Psoas muscle (tissue), 8 donors: Measurements from ENCODE around the gene KRTAP4-12. TPM values are rescaled to one million over a fixed set of nuclear protein-coding genes. Genes with fewer than 3 reads are reported as not detected.
A peak's percentile ranks its signal among the peaks of the same experiment; 100 is the strongest.
"Not testable (repeated sequence)": the region's sequence is repeated elsewhere in the genome, so short reads cannot be mapped to it uniquely, and the experiment has no call there.

Source experiments
- ATAC-seq, 4 donors: fragments of 200-7000 bp; cut with Tn5 transposase; one replicate each; pipeline ENCODE4 v1.9.1; 2020; ENCODE audit warnings: moderate library complexity in 3 of 4, mild to moderate bottlenecking in 2 of 4
- DNase-seq, 2 donors: peaks; one replicate each; pipeline ENCODE4 v3.0.0-alpha.2; 2020
- H3K27ac ChIP-seq: fragments of 200-600 bp; one replicate; pipeline ENCODE4 v1.8.0; 2022
- H3K27me3 ChIP-seq, 3 donors: fragments of 200-600 bp in 1 of 3; one replicate each; pipeline versions ENCODE4 v1.6.1 to v1.8.0; 2013 to 2022; ENCODE audit warnings: low read length in 2 of 3, mild to moderate bottlenecking in 2 of 3, moderate library complexity in 1 of 3; ENCODE audit not compliant: insufficient read depth in 3 of 3
- H3K36me3 ChIP-seq, 2 donors: fragments of 200-600 bp in 1 of 2; one replicate each; pipeline versions ENCODE4 v1.6.1 to v1.8.0; 2013 to 2022; ENCODE audit warnings: low read depth in 1 of 2, mild to moderate bottlenecking in 1 of 2, moderate library complexity in 1 of 2; ENCODE audit not compliant: insufficient read depth in 1 of 2
- H3K4me1 ChIP-seq: fragments of 200-600 bp; one replicate; pipeline ENCODE4 v1.8.0; 2022
- H3K4me3 ChIP-seq: fragments of 200-600 bp; one replicate; pipeline ENCODE4 v1.8.0; 2022; ENCODE audit warnings: mild to moderate bottlenecking
- H3K9me3 ChIP-seq: fragments of 200-600 bp; one replicate; pipeline ENCODE4 v1.8.0; 2022
- CTCF ChIP-seq: fragments of 200-600 bp; IDR thresholded peaks from one replicate; pipeline ENCODE4 v1.8.0; 2022; ENCODE audit warnings: antibody characterized with exemption
- WGBS, 3 donors: extraction: QIAGEN DNeasy Blood & Tissue Kit; methylation state at CpG; one replicate each; pipeline versions ENCODE4 v1.1.6 to v1.1.7; 2013; 5-methylcytosine and 5-hydroxymethylcytosine counted together
- intact Hi-C, 2 donors: fragments of 100-400 bp; cut with DNase I; formaldehyde crosslinking; loops; one replicate each; pipeline versions ENCODE4 v1.11.0 to v1.14.2; 2022
- polyA plus RNA-seq, 3 donors: library from polyadenylated mRNA; stranded (reverse); fragments of 200-250 nt; gene quantifications; one replicate each; pipeline ENCODE4 v1.2.3, GENCODE V29; 2013
- total RNA-seq, 4 donors: library from RNA; stranded (reverse); fragmentation: NEBNext Ultra II Directional in 2 of 4; extraction: Animal tissue kit (Norgen Biotek cat#: 25700) in 2 of 4; gene quantifications; one replicate each; pipeline versions ENCODE4 v1.2.1 to v1.2.4, GENCODE V29; 2021 to 2023
- donor health status: healthy with polysubstance abuse.
- donor health status: DM: no; HTN: no; CAD: no; lungs with moderate emphysema.
- donor health status: Bipolar disorder and iron deficiency.
- donor health status: healthy.
- donor health status: DM: yes; HTN: yes; CAD: no.
- donor health status: DM: no; HTN: no; CAD: no.
- donor health status: DM: no; HTN: no; CAD: no.
- donor health status: DM: yes; HTN: yes; CAD: no.

The KRTAP4-12 gene
- total and polyA plus RNA-seq, 7 donors, result not detected

- Histone ChIP-seq H3K27me3 (no peaks in the 10 kb centered on the region), H3K4me3 (no peak overlapping the region), H3K36me3 (no peaks in the 10 kb centered on the region), H3K27ac (no peak overlapping the region), H3K4me1 (no peaks in the 10 kb centered on the region), H3K9me3 (peaks cover 6% of the 10 kb centered on the region)
- DNase-seq, result no peak
- intact Hi-C loops, result no loop called here
- ATAC-seq, result no peak
- TF ChIP-seq CTCF, result no peak
These were observed 17.4 kb upstream of the KRTAP4-12 start for GRCh38 chr17:41141361-41141760.

GRCh38 chr17:41140360-41141131, 16.6 kb upstream of the KRTAP4-12 start, which contains the start of gene KRTAP4-6:
Gene KRTAP4-6, minus strand, starts transcription at chr17:41140544. Its CDS starts 57 bp downstream, at chr17:41140487.
- H3K4me3 ChIP-seq, result no peak within 1 kb of the TSS
- ATAC-seq, result no peak
- no peaks in the 10 kb centered on the region for H3K36me3 ChIP-seq
- peaks cover 6% of the 10 kb centered on the region for H3K9me3 ChIP-seq
- H3K27me3 ChIP-seq, result no peaks in the 10 kb centered on the region
- H3K27ac ChIP-seq, result no peak within 1 kb of the TSS
- DNase-seq, result no peak
- intact Hi-C loops, result no loop called here
- H3K4me1 ChIP-seq, result no peaks in the 10 kb centered on the region
- no peak for TF ChIP-seq CTCF
- WGBS, 3 donors, result 86 to 90% (median 88%) methylated on average over 6 of the region's 6 CpGs

- H3K4me1 ChIP-seq, H3K4me3 ChIP-seq, H3K27me3 ChIP-seq, H3K27ac ChIP-seq, intact Hi-C loops, H3K9me3 ChIP-seq, H3K36me3 ChIP-seq, ATAC-seq: not testable (repeated sequence)
- 82 to 87% (median 87%) methylated on average over 12 of the region's 12 CpGs for WGBS, 3 donors
- DNase-seq, result peak in 1 of 2 donors; percentile 45
These were observed 15.9 kb upstream of the KRTAP4-12 start for GRCh38 chr17:41139865-41140264.

DNA sequence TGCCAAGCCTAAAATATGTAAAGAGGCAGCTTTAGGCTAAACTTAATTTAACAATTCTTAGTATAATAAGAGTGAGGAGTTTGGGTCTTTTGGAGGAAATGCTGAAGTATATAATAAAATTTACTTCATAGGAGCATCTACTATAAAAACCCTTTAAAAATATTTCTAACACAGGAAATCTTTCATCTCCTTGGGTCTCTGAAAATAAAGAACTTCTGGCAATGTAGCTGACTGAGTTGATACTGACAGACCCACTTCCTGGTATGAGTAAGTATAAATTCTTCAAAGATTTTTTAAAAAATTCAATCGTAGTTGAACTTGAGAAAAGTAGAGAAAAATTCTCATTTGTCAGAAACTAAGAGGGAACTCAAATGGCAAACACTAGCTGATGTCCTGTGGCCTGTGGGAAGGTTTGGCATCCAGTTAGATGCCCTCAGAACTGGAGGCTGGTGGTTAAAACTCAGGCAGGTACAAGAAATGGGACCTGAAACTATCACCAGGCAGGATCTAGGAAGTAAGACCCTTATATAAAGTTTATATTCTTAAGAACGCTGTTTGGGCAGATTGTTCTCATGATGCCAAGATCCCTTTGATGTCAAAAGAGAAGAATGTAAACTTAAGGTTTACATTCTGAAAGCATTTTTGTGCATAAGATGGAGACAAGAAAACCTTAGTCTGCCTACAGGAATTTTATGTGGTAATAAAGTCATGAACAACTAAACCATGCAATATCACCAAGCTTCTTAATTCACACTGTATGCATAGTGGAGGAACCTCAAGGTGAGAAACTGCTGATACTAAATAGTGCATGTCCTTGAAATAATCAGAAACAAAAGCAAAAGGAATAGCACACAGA, 10.1 kb upstream of the KRTAP4-12 start:
- Histone ChIP-seq H3K27me3 (peaks cover 0 to 2% (median 0%) of the 10 kb centered on the region in 3 donors), H3K4me1 (no peaks in the 10 kb centered on the region), H3K9me3 (peaks cover 7% of the 10 kb centered on the region), H3K36me3 (no peaks in the 10 kb centered on the region), H3K4me3 (no peak overlapping the region), H3K27ac (no peak overlapping the region)
- intact Hi-C loops, result no loop called here
- ATAC-seq (no peak), DNase-seq (no peak)
- no peak for TF ChIP-seq CTCF
- WGBS, 3 donors, result 70 to 72% (median 72%) methylated on average over 2 of the region's 2 CpGs

DNA sequence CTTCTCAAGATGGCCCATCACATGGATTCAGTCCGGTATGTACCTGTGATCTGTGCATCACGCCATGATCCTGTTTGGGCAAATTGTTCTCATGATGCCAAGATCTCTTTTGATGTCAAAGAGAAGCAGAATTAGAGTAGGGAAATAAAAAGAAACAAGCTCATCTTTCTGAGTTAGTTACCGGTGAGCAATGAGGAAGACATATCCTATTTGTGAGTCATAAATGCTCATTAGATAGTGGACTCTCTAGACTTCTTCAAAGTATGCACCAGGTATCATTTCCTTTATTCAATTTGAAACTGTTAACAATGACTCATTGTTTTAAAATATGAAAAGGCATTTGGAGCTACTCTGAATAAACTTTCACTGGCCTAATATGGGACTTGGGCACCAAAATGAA, 8.0 kb upstream of the KRTAP4-12 start:
- ATAC-seq, result no peak
- TF ChIP-seq CTCF, result no peak
- Histone ChIP-seq H3K4me1 (no peaks in the 10 kb centered on the region), H3K4me3 (no peak overlapping the region), H3K36me3 (no peaks in the 10 kb centered on the region), H3K27ac (no peak overlapping the region), H3K27me3 (peaks cover 0 to 2% (median 0%) of the 10 kb centered on the region in 3 donors), H3K9me3 (peaks cover 7% of the 10 kb centered on the region)
- 78 to 88% (median 83%) methylated on average over 3 of the region's 3 CpGs for WGBS, 3 donors
- intact Hi-C loops, result no loop called here
- no peak for DNase-seq
